ENCODE measurements around the gene QRICH1. TPM values are rescaled to one million over a fixed set of nuclear protein-coding genes. Genes with fewer than 3 reads are reported as not detected.

The QRICH1 gene
- total and polyA plus RNA-seq, 2 of the 13 experiments (the other 11 are each of a cell fraction or from before 2014, with no cell fraction given) = 52.6 to 102 TPM

DNA sequence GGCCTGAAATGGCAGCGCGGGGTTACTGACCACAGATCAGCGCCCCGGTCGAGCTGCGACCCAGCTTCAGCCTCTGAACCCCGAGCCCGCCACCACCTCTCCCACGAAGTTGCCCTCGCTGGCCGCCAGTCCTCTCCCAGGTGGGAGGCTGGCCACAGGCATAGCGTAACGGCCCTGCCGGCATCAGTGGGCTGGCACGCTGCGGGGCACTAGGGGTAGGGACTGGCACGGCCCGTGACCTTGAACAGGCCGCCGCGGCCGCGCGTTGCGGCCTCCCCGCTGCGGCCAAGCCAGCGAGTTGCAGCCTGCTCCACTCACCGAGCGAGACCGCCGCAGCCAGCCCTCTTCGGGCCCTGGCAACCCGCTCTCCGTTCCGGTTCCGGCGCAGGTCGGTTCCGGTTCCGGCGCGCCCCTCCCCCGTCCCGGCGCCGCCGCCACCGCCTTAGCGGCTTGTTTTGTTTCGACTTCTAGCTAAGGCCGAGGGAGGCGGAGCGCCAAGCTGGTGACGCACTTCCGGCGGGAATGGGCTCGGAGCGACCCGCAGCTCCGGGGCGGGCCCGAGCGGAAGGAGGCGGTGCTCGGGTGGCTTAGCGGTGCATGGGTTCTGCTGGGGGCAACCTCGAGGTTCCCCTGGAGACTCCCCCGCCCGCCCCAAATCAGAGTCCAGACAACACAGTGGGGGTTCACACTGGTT is 26.7 kb upstream of the QRICH1 start, which contains the start of gene USP19 (continued):
- peak; percentile 78 for TF ChIP-seq ISL2 (CRISPR knock-in tag; IDR thresholded peaks at IDR 0.05)
- TF ChIP-seq, protein P1, sequence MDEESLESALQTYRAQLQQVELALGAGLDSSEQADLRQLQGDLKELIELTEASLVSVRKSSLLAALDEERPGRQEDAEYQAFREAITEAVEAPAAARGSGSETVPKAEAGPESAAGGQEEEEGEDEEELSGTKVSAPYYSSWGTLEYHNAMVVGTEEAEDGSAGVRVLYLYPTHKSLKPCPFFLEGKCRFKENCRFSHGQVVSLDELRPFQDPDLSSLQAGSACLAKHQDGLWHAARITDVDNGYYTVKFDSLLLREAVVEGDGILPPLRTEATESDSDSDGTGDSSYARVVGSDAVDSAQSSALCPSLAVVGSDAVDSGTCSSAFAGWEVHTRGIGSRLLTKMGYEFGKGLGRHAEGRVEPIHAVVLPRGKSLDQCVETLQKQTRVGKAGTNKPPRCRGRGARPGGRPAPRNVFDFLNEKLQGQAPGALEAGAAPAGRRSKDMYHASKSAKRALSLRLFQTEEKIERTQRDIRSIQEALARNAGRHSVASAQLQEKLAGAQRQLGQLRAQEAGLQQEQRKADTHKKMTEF (CRISPR knock-in tag; IDR thresholded peaks at IDR 0.05) = peak; percentile 93
- TF ChIP-seq, protein P2, sequence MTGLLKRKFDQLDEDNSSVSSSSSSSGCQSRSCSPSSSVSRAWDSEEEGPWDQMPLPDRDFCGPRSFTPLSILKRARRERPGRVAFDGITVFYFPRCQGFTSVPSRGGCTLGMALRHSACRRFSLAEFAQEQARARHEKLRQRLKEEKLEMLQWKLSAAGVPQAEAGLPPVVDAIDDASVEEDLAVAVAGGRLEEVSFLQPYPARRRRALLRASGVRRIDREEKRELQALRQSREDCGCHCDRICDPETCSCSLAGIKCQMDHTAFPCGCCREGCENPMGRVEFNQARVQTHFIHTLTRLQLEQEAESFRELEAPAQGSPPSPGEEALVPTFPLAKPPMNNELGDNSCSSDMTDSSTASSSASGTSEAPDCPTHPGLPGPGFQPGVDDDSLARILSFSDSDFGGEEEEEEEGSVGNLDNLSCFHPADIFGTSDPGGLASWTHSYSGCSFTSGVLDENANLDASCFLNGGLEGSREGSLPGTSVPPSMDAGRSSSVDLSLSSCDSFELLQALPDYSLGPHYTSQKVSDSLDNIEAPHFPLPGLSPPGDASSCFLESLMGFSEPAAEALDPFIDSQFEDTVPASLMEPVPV (CRISPR knock-in tag; IDR thresholded peaks at IDR 0.05) = peak; percentile 80; the same call in 1 of the 2 replicates
- no peak for TF ChIP-seq STAG1 (CRISPR knock-in tag; IDR thresholded peaks at IDR 0.05)
- TF ChIP-seq ZNF678 (CRISPR knock-in tag; IDR thresholded peaks at IDR 0.05) = no peak
- TF ChIP-seq, protein P3, sequence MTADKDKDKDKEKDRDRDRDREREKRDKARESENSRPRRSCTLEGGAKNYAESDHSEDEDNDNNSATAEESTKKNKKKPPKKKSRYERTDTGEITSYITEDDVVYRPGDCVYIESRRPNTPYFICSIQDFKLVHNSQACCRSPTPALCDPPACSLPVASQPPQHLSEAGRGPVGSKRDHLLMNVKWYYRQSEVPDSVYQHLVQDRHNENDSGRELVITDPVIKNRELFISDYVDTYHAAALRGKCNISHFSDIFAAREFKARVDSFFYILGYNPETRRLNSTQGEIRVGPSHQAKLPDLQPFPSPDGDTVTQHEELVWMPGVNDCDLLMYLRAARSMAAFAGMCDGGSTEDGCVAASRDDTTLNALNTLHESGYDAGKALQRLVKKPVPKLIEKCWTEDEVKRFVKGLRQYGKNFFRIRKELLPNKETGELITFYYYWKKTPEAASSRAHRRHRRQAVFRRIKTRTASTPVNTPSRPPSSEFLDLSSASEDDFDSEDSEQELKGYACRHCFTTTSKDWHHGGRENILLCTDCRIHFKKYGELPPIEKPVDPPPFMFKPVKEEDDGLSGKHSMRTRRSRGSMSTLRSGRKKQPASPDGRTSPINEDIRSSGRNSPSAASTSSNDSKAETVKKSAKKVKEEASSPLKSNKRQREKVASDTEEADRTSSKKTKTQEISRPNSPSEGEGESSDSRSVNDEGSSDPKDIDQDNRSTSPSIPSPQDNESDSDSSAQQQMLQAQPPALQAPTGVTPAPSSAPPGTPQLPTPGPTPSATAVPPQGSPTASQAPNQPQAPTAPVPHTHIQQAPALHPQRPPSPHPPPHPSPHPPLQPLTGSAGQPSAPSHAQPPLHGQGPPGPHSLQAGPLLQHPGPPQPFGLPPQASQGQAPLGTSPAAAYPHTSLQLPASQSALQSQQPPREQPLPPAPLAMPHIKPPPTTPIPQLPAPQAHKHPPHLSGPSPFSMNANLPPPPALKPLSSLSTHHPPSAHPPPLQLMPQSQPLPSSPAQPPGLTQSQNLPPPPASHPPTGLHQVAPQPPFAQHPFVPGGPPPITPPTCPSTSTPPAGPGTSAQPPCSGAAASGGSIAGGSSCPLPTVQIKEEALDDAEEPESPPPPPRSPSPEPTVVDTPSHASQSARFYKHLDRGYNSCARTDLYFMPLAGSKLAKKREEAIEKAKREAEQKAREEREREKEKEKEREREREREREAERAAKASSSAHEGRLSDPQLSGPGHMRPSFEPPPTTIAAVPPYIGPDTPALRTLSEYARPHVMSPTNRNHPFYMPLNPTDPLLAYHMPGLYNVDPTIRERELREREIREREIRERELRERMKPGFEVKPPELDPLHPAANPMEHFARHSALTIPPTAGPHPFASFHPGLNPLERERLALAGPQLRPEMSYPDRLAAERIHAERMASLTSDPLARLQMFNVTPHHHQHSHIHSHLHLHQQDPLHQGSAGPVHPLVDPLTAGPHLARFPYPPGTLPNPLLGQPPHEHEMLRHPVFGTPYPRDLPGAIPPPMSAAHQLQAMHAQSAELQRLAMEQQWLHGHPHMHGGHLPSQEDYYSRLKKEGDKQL (CRISPR knock-in tag; IDR thresholded peaks at IDR 0.05; ENCODE audit: low read depth) = peak; percentile 33; the same call in 1 of the 2 replicates
- TF ChIP-seq, protein P4, sequence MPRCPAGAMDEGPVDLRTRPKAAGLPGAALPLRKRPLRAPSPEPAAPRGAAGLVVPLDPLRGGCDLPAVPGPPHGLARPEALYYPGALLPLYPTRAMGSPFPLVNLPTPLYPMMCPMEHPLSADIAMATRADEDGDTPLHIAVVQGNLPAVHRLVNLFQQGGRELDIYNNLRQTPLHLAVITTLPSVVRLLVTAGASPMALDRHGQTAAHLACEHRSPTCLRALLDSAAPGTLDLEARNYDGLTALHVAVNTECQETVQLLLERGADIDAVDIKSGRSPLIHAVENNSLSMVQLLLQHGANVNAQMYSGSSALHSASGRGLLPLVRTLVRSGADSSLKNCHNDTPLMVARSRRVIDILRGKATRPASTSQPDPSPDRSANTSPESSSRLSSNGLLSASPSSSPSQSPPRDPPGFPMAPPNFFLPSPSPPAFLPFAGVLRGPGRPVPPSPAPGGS (CRISPR knock-in tag; IDR thresholded peaks at IDR 0.05) = no peak; the same call in 1 of the 2 replicates
- TF ChIP-seq, protein P5, sequence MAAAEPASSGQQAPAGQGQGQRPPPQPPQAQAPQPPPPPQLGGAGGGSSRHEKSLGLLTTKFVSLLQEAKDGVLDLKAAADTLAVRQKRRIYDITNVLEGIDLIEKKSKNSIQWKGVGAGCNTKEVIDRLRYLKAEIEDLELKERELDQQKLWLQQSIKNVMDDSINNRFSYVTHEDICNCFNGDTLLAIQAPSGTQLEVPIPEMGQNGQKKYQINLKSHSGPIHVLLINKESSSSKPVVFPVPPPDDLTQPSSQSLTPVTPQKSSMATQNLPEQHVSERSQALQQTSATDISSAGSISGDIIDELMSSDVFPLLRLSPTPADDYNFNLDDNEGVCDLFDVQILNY (CRISPR knock-in tag; conservative IDR thresholded peaks at IDR 0.05) = no peak
- TF ChIP-seq ZBTB42 (CRISPR knock-in tag; IDR thresholded peaks at IDR 0.05) = peak; percentile 73
- TF ChIP-seq ZNF225 (CRISPR knock-in tag; IDR thresholded peaks at IDR 0.05) = no peak
- no peak for TF ChIP-seq GPN1 (CRISPR knock-in tag; IDR thresholded peaks at IDR 0.05; ENCODE audit: borderline replicate concordance)
- TF ChIP-seq ZNF501 (CRISPR knock-in tag; IDR thresholded peaks at IDR 0.05) = peak; percentile 91
- TF ChIP-seq, protein P6, sequence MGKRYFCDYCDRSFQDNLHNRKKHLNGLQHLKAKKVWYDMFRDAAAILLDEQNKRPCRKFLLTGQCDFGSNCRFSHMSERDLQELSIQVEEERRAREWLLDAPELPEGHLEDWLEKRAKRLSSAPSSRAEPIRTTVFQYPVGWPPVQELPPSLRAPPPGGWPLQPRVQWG (CRISPR knock-in tag; IDR thresholded peaks at IDR 0.05; ENCODE audit: borderline replicate concordance, low read depth) = no peak
- TF ChIP-seq, protein P7, sequence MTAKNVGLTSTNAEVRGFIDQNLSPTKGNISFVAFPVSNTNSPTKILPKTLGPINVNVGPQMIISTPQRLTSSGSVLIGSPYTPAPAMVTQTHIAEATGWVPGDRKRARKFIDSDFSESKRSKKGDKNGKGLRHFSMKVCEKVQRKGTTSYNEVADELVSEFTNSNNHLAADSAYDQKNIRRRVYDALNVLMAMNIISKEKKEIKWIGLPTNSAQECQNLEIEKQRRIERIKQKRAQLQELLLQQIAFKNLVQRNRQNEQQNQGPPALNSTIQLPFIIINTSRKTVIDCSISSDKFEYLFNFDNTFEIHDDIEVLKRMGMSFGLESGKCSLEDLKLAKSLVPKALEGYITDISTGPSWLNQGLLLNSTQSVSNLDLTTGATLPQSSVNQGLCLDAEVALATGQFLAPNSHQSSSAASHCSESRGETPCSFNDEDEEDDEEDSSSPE (CRISPR knock-in tag; IDR thresholded peaks at IDR 0.05) = peak; percentile 72
- no peak for TF ChIP-seq HHEX (CRISPR knock-in tag; IDR thresholded peaks at IDR 0.05)

Measured in HepG2 (cell line).